H1 (cell line): ENCODE measurements around the gene RASGEF1C. TPM values are rescaled to one million over a fixed set of nuclear protein-coding genes. Genes with fewer than 3 reads are reported as not detected.

ENCODE experiments used
- CTCF ChIA-PET: fragments of 300-600 bp; sonication (Branson Sonifier 250); formaldehyde crosslinking; loops from one replicate; lab custom pipeline; 2021; ENCODE audit not compliant: partially characterized antibody; lab: Charles Lee
- POLR2A ChIA-PET: fragments of 300-600 bp; sonication (Branson Sonifier 250); formaldehyde crosslinking; loops from one replicate; lab custom pipeline; 2021; ENCODE audit warnings: inconsistent platforms; ENCODE audit not compliant: partially characterized antibody; lab: Charles Lee
- DNase-seq, 2 experiments: peaks; one replicate each; pipeline versions ENCODE4 v3.0.0 to v3.0.0-alpha.2; 2010 to 2022; ENCODE audit warnings: low spot score in 2 of 2, low read depth in 1 of 2, mixed read lengths in 1 of 2
- FAIRE-seq: peaks from 2 replicates; lab custom pipeline; 2011; peaks lifted over from hg19 to GRCh38; lab: Jason Lieb, UNC
- H2AFZ ChIP-seq: 2 replicates; pipeline ENCODE4 v1.8.1; 2012; ENCODE audit warnings: low read length, inconsistent platforms
- H2AK5ac ChIP-seq: 2 replicates; pipeline ENCODE4 v1.6.1; 2013; ENCODE audit warnings: low read depth, low read length
- H2BK120ac ChIP-seq: replicated peaks from 2 replicates; pipeline ENCODE3; 2013; ENCODE audit warnings: low read depth, low read length, inconsistent platforms
- H2BK12ac ChIP-seq: 2 replicates; pipeline ENCODE4 v1.6.1; 2013; ENCODE audit warnings: low read depth, low read length
- H2BK15ac ChIP-seq: 2 replicates; pipeline ENCODE4 v1.6.1; 2013; ENCODE audit warnings: low read length
- H2BK20ac ChIP-seq: 2 replicates; pipeline ENCODE4 v1.6.1; 2013; ENCODE audit warnings: low read length
- H2BK5ac ChIP-seq: 2 replicates; pipeline ENCODE4 v1.6.1; 2013; ENCODE audit warnings: low read depth, low read length
- H3K14ac ChIP-seq: 2 replicates; pipeline ENCODE4 v1.6.1; 2013; ENCODE audit warnings: inconsistent platforms; ENCODE audit not compliant: insufficient read length
- H3K18ac ChIP-seq: 2 replicates; pipeline ENCODE4 v1.6.1; 2013; ENCODE audit warnings: low read length; ENCODE audit errors: extremely low read depth
- H3K23ac ChIP-seq: 2 replicates; pipeline ENCODE4 v1.6.1; 2013; ENCODE audit warnings: inconsistent platforms; ENCODE audit not compliant: insufficient read length
- H3K23me2 ChIP-seq: 2 replicates; pipeline ENCODE4 v1.6.1; 2013; ENCODE audit warnings: low read depth, low read length
- H3K27ac ChIP-seq: 2 replicates; pipeline ENCODE4 v1.6.1; 2011; ENCODE audit warnings: low read depth, low read length, inconsistent platforms
- H3K27me3 ChIP-seq, 4 experiments: replicated peaks in 1 of 4; 1 replicate in 1 of 4; 2 replicates in 3 of 4; pipeline versions ENCODE4 v1.6.1 to v1.8.1; 2011 to 2013; ENCODE audit warnings: low read length in 3 of 4, mild to moderate bottlenecking in 3 of 4, inconsistent platforms in 2 of 4, mixed read lengths in 2 of 4, moderate library complexity in 1 of 4; ENCODE audit not compliant: control insufficient read depth in 3 of 4, insufficient read depth in 3 of 4; ENCODE audit errors: extremely low read depth in 1 of 4
- H3K36me3 ChIP-seq, 4 experiments: 2 replicates each; pipeline versions ENCODE4 v1.6.1 to v1.8.1; 2011 to 2013; ENCODE audit warnings: mild to moderate bottlenecking in 4 of 4, low read length in 3 of 4, moderate library complexity in 2 of 4, control low read depth in 1 of 4, inconsistent platforms in 1 of 4; ENCODE audit not compliant: insufficient read depth in 4 of 4, control insufficient read depth in 2 of 4
- H3K4ac ChIP-seq: replicated peaks from 2 replicates; pipeline ENCODE3; 2013; ENCODE audit warnings: low read length, low read depth, mixed read lengths, inconsistent platforms; ENCODE audit not compliant: insufficient read length
- H3K4me1 ChIP-seq, 4 experiments: replicated peaks in 1 of 4; 1 replicate in 1 of 4; 2 replicates in 3 of 4; pipeline versions ENCODE4 v1.6.1 to v1.8.1; 2011 to 2013; ENCODE audit warnings: low read length in 3 of 4, inconsistent platforms in 2 of 4, mixed read lengths in 1 of 4; ENCODE audit not compliant: insufficient read depth in 4 of 4, control insufficient read depth in 3 of 4
- H3K4me2 ChIP-seq, 2 experiments: 2 replicates each; pipeline versions ENCODE4 v1.6.1 to v1.8.1; 2011 to 2013; ENCODE audit warnings: low read depth in 2 of 2, low read length in 2 of 2, control low read depth in 1 of 2, inconsistent platforms in 1 of 2, mild to moderate bottlenecking in 1 of 2; ENCODE audit not compliant: insufficient read depth in 1 of 2
- H3K4me3 ChIP-seq, 4 experiments: fragments of 200-600, 300-600 bp in 1 of 4; sonication (generic), shearing (Covaris generic), sonication (Bioruptor Twin) in 1 of 4; 2 replicates each; pipeline versions ENCODE4 v1.5.1 to v1.8.1; 2011 to 2016; ENCODE audit warnings: low read length in 4 of 4, low read depth in 3 of 4, control low read depth in 2 of 4, inconsistent platforms in 2 of 4, mild to moderate bottlenecking in 2 of 4, mixed read lengths in 1 of 4, moderate library complexity in 1 of 4; ENCODE audit not compliant: insufficient read depth in 2 of 4; ENCODE audit errors: extremely low read depth in 1 of 4
- H3K56ac ChIP-seq: replicated peaks from 2 replicates; pipeline ENCODE3; 2013; ENCODE audit warnings: low read depth, mild to moderate bottlenecking, mixed read lengths, low read length, inconsistent platforms; ENCODE audit not compliant: insufficient read length
- H3K79me1 ChIP-seq: 2 replicates; pipeline ENCODE4 v1.6.1; 2013; ENCODE audit warnings: low read depth, low read length, control low read depth
- H3K79me2 ChIP-seq, 2 experiments: 2 replicates each; pipeline versions ENCODE4 v1.6.1 to v1.8.1; 2012 to 2013; ENCODE audit warnings: low read length in 2 of 2, mild to moderate bottlenecking in 2 of 2, inconsistent platforms in 1 of 2; ENCODE audit not compliant: insufficient read depth in 2 of 2, control insufficient read depth in 1 of 2
- H3K9ac ChIP-seq, 4 experiments: replicated peaks in 1 of 4; 1 replicate in 1 of 4; 2 replicates in 3 of 4; pipeline versions ENCODE4 v1.6.1 to v1.8.1; 2011 to 2013; ENCODE audit warnings: low read depth in 3 of 4, low read length in 3 of 4, control low read depth in 2 of 4, mild to moderate bottlenecking in 2 of 4, moderate library complexity in 2 of 4, inconsistent platforms in 1 of 4; ENCODE audit errors: extremely low read depth in 1 of 4
- H3K9me3 ChIP-seq, 2 experiments: 2 replicates each; pipeline versions ENCODE4 v1.6.1 to v1.8.1; 2012 to 2013; ENCODE audit warnings: mild to moderate bottlenecking in 2 of 2, moderate library complexity in 2 of 2, control low read depth in 1 of 2, inconsistent platforms in 1 of 2, low read depth in 1 of 2, low read length in 1 of 2, mixed read lengths in 1 of 2; ENCODE audit not compliant: insufficient read depth in 2 of 2
- H4K20me1 ChIP-seq, 2 experiments: replicated peaks in 1 of 2; 2 replicates each; pipeline versions ENCODE3 to v1.8.1; 2011 to 2013; ENCODE audit warnings: inconsistent platforms in 2 of 2, low read length in 2 of 2, mild to moderate bottlenecking in 1 of 2; ENCODE audit not compliant: insufficient read depth in 2 of 2, control insufficient read depth in 1 of 2
- H4K5ac ChIP-seq: 2 replicates; pipeline ENCODE4 v1.6.1; 2013; ENCODE audit warnings: low read length, low read depth, mixed read lengths, inconsistent platforms; ENCODE audit not compliant: insufficient read length
- H4K8ac ChIP-seq: 2 replicates; pipeline ENCODE4 v1.8.0; 2013; ENCODE audit warnings: mild to moderate bottlenecking, moderate library complexity, low read length, inconsistent platforms; ENCODE audit not compliant: insufficient read depth; ENCODE audit errors: extremely low read depth
- H4K91ac ChIP-seq: replicated peaks from 2 replicates; pipeline ENCODE3; 2013; ENCODE audit warnings: low read length, mixed read lengths, inconsistent platforms; ENCODE audit not compliant: insufficient read length
- TAF1 ChIP-seq: IDR thresholded peaks from 2 replicates; pipeline ENCODE4 v1.6.1; 2011; ENCODE audit warnings: mild to moderate bottlenecking, low read depth, low read length
- TCF12 ChIP-seq: IDR thresholded peaks from 2 replicates; pipeline ENCODE4 v1.6.1; 2011; ENCODE audit warnings: low read depth, mild to moderate bottlenecking, low read length
- WGBS, 2 experiments: shearing (Covaris generic) in 1 of 2; methylation state at CpG; one replicate each; pipeline versions ENCODE4 v1.1.6 to v1.1.7; 2013 to 2015; ENCODE audit warnings: low lambda C conversion rate in 2 of 2, mixed read lengths in 2 of 2, inconsistent platforms in 1 of 2, low coverage in 1 of 2, missing lambda C conversion rate in 1 of 2; ENCODE audit not compliant: insufficient replicate concordance in 2 of 2, insufficient coverage in 1 of 2, insufficient read length in 1 of 2; ENCODE audit errors: extremely low coverage in 1 of 2, missing lambda C conversion rate in 1 of 2; 5-methylcytosine and 5-hydroxymethylcytosine counted together
- polyA plus RNA-seq, 7 experiments: library from polyadenylated mRNA; depleted of rRNA in 3 of 7; stranded (reverse) in 5 of 7; unstranded in 2 of 7; fragments of >200 nt in 5 of 7; fragments of 200-250 nt in 2 of 7; gene quantifications; 1 replicate in 5 of 7; 2 replicates in 1 of 7; 4 replicates in 1 of 7; pipeline versions ENCODE4 v1.2.1 to v1.2.3, GENCODE V29; 2011 to 2013; ENCODE audit warnings: missing spikeins in 2 of 7, mixed read lengths in 2 of 7
- total RNA-seq: library from RNA; stranded (reverse); fragmentation: NEBNext Ultra II Directional; extraction: Animal tissue kit (Norgen Biotek cat#: 25700); gene quantifications from 2 replicates; pipeline ENCODE4 v1.2.1, GENCODE V29; 2021
- TF ChIP-seq, protein P1 (sequence below): IDR thresholded peaks from 2 replicates; pipeline ENCODE4 v1.6.1; 2012; ENCODE audit warnings: inconsistent platforms

The RASGEF1C gene
- total and polyA plus RNA-seq, 2 of the 8 experiments (the other 6 are each of a cell fraction or from before 2014, with no cell fraction given), result 0.26 to 0.61 TPM

GRCh38 chr5:180140079-180140554 lies 68.9 kb downstream of the RASGEF1C start:
- Histone ChIP-seq H4K20me1 (no peaks in the 10 kb centered on the region), H4K5ac (no peak overlapping the region), H3K18ac (no peak overlapping the region), H4K8ac (no peak overlapping the region; the same call in 1 of the 2 replicates), H3K79me2 (no peaks in the 10 kb centered on the region), H2AK5ac (no peak overlapping the region), H3K27ac (no peak overlapping the region), H3K79me1 (no peaks in the 10 kb centered on the region), H3K36me3 (no peaks in the 10 kb centered on the region), H2BK20ac (no peak overlapping the region), H3K27me3 (0 out of 7 replicates have a peak, but pooled peaks cover 0 to 2% (median 0%) of the 10 kb centered on the region in 4 experiments), H3K9ac (no peak overlapping the region), H3K23ac (no peak overlapping the region), H3K56ac (no peak overlapping the region), H3K23me2 (no peaks in the 10 kb centered on the region), H2BK12ac (no peak overlapping the region), H3K4me1 (no peaks in the 10 kb centered on the region; a peak in 1 of 7 replicates), H3K4ac (no peak overlapping the region), H3K4me3 (no peak overlapping the region), H2BK5ac (no peak overlapping the region), H2BK120ac (no peak overlapping the region), H3K4me2 (no peak overlapping the region), H2AFZ (no peak overlapping the region), H4K91ac (no peak overlapping the region), H2BK15ac (no peak overlapping the region), H3K9me3 (no peaks in the 10 kb centered on the region), H3K14ac (no peak overlapping the region)
- FAIRE-seq, result no peak
- no peak for DNase-seq
- whole genome bisulfite sequencing, 2 experiments, result 79% methylated on average over 9 of the region's 10 CpGs; no CpG with 5 or more reads in 1 of the 2 experiments
- ChIA-PET CTCF (interaction anchor here (1.2 to 1.9 kb wide), 3 partner anchors 12 to 49 kb away, joined by 4 to 5 read pairs (median 5); no protein-coding TSS in a partner anchor), POLR2A (no interaction called here)
- no peak for TF ChIP-seq TCF12
- TF ChIP-seq TAF1, result no peak
- TF ChIP-seq, protein P1, sequence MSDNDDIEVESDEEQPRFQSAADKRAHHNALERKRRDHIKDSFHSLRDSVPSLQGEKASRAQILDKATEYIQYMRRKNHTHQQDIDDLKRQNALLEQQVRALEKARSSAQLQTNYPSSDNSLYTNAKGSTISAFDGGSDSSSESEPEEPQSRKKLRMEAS, result no peak
